ENCODE measurements around the gene CEP128. TPM values are rescaled to one million over a fixed set of nuclear protein-coding genes. Genes with fewer than 3 reads are reported as not detected.

Gene CEP128
- total and polyA plus RNA-seq, 8 donors, result 4.8 to 10.1 (median 7.5) TPM

DNA sequence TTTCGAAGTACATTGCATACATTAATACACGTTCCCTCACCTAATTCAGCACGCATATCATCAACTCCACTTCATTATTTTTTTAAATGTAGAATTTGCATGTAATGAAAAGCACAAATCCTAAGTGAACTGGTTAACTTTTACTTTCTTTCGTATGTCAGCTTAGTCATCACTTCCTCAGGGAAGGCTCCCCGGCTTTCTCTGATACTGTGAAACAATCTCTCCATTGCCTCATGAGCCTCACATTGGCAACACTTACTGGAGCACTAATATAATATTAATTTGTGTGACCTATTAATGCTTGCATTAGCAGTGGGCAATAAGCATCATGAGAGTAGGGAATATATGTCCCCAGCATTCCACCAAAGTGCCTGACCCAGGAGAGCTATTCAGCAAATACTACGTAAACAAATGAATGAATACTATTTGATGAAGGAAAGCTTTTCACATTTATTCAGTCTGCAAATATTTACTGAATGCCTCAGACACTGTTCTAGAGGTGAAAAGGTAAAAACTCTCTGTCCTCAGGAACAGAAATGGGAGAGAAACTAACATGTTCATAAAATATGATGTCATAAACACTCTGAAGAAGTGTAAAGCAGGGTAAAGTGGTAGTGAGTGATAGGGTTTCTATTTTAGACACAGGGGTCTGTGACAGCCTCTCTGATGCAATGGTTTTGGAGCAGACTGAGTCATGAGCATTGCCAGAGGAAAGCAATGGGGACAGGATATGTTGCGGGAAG is 402.7 kb downstream of the CEP128 start:
- Histone ChIP-seq H3K4me3 (no peak overlapping the region), H3K27ac (no peak overlapping the region), H3K9me3 (peaks cover 0 to 24% of the 10 kb centered on the region in 2 donors), H3K4me1 (no peaks in the 10 kb centered on the region), H3K27me3 (no peaks in the 10 kb centered on the region), H3K36me3 (no peaks in the 10 kb centered on the region)
- DNase-seq, result no peak
- no peak for ATAC-seq
- intact Hi-C loops (cut with DNase I), result no loop called here
- TF ChIP-seq, protein P1, sequence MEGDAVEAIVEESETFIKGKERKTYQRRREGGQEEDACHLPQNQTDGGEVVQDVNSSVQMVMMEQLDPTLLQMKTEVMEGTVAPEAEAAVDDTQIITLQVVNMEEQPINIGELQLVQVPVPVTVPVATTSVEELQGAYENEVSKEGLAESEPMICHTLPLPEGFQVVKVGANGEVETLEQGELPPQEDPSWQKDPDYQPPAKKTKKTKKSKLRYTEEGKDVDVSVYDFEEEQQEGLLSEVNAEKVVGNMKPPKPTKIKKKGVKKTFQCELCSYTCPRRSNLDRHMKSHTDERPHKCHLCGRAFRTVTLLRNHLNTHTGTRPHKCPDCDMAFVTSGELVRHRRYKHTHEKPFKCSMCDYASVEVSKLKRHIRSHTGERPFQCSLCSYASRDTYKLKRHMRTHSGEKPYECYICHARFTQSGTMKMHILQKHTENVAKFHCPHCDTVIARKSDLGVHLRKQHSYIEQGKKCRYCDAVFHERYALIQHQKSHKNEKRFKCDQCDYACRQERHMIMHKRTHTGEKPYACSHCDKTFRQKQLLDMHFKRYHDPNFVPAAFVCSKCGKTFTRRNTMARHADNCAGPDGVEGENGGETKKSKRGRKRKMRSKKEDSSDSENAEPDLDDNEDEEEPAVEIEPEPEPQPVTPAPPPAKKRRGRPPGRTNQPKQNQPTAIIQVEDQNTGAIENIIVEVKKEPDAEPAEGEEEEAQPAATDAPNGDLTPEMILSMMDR (IDR thresholded peaks at IDR 0.05), result no peak

DNA sequence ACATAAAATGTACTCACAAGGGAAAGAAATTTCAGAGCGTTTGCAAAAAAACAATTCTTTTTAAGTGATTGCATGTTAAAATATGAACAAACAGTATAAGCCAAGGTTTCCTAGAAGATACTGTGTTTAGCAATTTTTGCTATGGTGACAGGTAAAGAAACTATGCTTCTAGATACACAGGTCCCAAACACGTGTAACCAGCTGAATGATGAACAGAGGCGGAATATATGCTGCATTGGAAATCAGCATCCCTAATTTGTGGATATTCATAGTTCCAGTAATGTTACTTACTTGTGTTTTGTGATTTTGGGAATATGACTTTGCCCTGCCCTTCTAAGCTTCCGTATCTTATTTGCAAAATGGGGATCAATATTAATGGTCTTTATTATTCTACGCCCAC is 403.9 kb downstream of the CEP128 start:
- no peaks in the 10 kb centered on the region for H3K4me1 ChIP-seq
- no peaks in the 10 kb centered on the region for H3K36me3 ChIP-seq
- intact Hi-C loops (cut with DNase I), result no loop called here
- DNase-seq, result no peak
- TF ChIP-seq, protein P1 (IDR thresholded peaks at IDR 0.05), result no peak
- no peaks in the 10 kb centered on the region for H3K27me3 ChIP-seq
- H3K4me3 ChIP-seq, result no peak overlapping the region
- ATAC-seq, result no peak
- no peak overlapping the region for H3K27ac ChIP-seq
- H3K9me3 ChIP-seq, result peaks cover 0 to 24% of the 10 kb centered on the region in 2 donors

DNA sequence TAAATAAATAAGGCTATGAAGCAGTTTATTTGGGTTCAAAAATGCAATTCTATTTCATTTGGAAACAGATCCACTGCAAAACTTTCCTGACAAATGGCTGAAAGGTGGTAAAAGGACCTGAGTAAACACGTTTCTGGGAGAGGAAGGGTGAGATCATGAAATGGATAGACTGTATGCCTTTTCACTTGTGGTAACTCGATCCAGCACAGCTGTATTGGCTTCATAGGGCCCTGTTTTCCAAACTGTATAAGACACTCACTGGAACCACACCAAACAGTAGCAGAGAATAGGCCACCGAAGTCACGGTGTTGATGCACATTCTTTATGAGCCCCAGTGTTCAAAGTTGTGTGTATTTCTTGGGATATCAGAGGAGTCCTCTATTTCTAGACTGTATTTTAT is 405.1 kb downstream of the CEP128 start:
- intact Hi-C loops (cut with DNase I), result no loop called here
- no peaks in the 10 kb centered on the region for H3K36me3 ChIP-seq
- H3K9me3 ChIP-seq, result peaks cover 0 to 24% of the 10 kb centered on the region in 2 donors
- H3K27me3 ChIP-seq, result no peaks in the 10 kb centered on the region
- H3K27ac ChIP-seq, result no peak overlapping the region
- no peak for DNase-seq
- ATAC-seq, result no peak
- TF ChIP-seq, protein P1 (IDR thresholded peaks at IDR 0.05), result no peak
- no peak overlapping the region for H3K4me3 ChIP-seq
- no peaks in the 10 kb centered on the region for H3K4me1 ChIP-seq

DNA sequence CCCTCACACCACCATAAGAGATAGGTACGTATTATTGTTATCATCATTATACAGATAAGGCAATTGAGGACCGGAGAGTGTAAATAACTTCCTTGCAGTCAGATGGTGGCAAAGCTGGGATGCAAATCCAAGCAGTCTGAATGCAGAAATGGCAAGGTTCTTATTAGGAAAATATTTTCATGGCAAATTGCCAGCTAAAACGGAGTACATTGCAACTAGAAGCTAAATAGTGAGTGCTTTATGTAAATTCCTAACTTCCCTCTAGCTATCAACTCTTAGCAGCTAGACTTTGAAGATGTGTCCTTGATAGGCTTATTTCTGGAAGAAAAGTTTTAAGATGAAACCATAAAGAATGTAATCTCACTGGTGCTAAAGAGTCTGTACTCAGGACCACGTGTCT is 406.4 kb downstream of the CEP128 start:
- DNase-seq, result peak in 2 of 4 donors; percentile 7 to 10
- TF ChIP-seq, protein P1 (IDR thresholded peaks at IDR 0.05), result no peak
- H3K4me1 ChIP-seq, result no peaks in the 10 kb centered on the region
- intact Hi-C loops (cut with DNase I), result no loop called here
- no peak overlapping the region for H3K4me3 ChIP-seq
- H3K27ac ChIP-seq, result no peak overlapping the region
- ATAC-seq, result no peak
- no peaks in the 10 kb centered on the region for H3K36me3 ChIP-seq
- peaks cover 0 to 13% of the 10 kb centered on the region in 2 donors for H3K9me3 ChIP-seq
- H3K27me3 ChIP-seq, result no peaks in the 10 kb centered on the region

DNA sequence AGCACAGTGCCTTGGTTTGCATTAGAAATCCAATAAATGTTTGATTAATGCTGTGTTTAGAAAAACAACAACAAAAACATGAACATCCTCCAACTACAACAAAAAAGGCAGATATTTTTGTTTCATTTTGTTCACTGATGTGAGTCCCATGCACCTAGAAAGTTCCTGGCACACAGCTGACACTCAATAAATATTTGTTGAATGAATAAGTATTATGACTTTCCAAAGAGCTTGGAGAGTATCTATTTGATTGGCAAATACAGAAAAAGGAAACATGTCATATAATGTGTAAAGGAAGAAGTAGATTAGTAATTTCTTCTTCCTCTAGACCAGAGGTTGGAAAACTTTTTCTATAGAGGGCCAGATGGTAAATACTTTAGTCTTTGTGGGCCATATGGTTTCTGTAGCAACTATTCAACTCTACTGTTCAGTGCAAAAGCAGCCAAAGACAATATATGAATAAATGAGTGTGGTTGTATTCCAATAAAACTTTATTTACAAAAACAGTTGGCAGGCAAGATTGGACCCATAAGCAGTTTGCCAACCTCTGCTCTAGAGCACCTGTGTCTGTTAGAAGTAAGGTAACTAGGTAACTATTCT is 417.9 kb downstream of the CEP128 start:
- Histone ChIP-seq H3K36me3 (peaks cover 0 to 6% of the 10 kb centered on the region in 2 donors), H3K4me1 (no peaks in the 10 kb centered on the region), H3K4me3 (no peak overlapping the region), H3K9me3 (no peaks in the 10 kb centered on the region), H3K27ac (no peak overlapping the region), H3K27me3 (no peaks in the 10 kb centered on the region)
- DNase-seq (no peak), ATAC-seq (no peak)
- intact Hi-C loops (cut with DNase I), result no loop called here
- TF ChIP-seq, protein P1 (IDR thresholded peaks at IDR 0.05), result no peak
